HG03342 (cell line): ENCODE results near the gene ABCC9.
"Not testable (repeated sequence)": the region's sequence is repeated elsewhere in the genome, so short reads cannot be mapped to it uniquely, and the experiment has no call there.

Source experiments
- ATAC-seq: cut with Tn5 transposase; IDR thresholded peaks from one replicate; pipeline ENCODE4 v1.9.1; 2021; ENCODE audit warnings: mild to moderate bottlenecking, moderate library complexity; ENCODE audit not compliant: unreplicated experiment

The ABCC9 gene

DNA sequence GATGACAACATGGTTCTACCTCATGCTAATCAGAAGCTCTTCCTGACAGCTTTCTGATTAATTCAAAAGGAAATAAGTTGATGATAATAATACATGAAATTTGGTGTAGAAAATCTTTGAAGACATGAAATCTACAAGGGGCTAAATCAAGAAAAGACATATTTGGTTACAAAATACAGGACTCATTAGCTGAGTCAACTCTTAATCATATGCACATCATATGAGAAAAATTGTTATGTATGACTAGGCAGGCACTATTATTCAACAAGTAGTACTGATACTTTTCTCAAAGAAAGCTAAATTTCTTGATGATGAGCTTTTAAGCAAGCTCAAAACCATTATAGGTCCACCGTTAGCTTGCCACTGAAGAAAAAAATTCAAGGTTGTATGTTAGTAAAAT, 7.1 kb downstream of the ABCC9 start:
- no peak for ATAC-seq

DNA sequence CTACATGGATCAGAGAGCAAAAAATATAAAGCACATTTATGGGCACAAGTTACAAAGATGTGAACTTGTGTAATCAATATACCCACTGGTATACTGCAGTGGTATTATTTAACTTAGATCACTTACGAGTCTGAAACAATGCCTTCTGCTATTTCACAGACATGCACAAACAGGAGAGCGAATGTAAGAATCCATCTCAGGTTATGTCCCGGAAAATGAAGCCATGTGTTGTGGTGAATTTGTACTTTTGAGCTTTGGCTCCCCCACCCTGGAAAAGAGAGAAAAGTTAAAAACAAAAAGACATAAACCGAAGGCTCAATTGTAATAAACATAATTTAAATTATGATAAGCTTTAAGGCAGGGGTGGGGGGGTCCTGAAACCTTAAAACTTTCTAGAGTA, 7.6 kb downstream of the ABCC9 start:
- ATAC-seq, result no peak

DNA sequence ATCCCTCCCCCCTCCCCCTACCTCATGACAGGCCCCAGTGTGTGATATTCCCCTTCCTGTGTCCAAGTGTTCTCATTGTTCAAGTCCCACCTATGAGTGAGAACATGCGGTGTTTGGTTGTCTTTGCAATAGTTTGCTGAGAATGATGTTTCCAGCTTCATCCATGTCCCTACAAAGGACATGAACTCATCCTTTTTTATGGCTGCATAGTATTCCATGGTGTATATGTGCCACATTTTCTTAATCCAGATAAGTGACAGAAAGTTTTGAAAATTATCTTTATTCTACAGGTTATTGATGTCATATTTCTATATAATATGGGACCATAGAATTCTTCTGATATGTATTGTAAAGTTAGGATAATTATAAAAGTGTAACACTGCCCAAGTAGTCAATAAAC, 11.3 kb downstream of the ABCC9 start:
- ATAC-seq, result not testable (repeated sequence)

DNA sequence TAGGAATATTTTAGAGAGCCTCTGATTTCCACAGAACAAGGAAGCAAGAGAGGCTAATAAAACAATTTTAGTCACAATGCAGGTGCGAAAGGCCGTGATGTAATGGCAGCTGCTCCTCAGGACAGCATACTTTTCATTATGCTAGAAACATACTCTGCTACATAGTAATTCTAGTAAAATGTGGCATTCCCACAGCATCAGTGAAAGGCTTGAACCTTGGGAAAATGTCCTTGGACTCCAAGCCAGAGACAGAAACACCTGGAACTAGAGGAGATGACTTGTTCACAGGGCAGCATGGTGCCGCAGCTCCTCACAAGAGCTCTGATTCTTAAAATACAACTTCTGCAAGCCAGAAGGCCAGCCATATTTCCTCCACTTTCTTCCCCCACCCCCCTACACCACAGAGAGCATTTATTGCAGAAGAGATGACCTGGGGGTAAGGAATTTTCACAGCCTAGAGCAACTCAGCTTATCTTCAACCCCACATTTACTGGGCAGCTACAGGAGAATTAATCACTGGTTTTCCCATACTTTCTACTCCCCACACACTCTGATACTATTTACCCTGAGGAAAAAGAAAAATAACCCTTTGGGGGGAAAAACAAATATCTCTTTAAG, 15.8 kb downstream of the ABCC9 start:
- ATAC-seq, result no peak

DNA sequence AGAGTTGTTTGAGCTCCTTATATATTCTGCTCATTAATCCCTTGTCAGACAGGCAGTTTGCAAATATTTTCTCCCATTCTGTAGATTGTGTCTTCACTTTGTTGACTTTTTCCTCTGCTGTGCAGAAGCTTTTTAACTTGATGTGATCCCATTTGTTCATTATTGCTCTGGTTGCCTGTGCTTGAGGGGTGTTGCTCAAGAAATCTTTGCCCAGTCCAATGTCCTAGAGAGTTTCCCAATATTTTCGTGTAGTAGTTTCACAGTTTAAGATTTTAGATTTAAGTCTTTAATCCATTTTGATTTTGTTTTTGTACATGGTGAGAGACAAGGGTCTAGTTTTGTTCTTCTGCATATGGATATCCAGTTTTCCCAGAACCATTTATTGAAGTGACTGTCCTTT, 19.8 kb downstream of the ABCC9 start:
- ATAC-seq, result no peak

DNA sequence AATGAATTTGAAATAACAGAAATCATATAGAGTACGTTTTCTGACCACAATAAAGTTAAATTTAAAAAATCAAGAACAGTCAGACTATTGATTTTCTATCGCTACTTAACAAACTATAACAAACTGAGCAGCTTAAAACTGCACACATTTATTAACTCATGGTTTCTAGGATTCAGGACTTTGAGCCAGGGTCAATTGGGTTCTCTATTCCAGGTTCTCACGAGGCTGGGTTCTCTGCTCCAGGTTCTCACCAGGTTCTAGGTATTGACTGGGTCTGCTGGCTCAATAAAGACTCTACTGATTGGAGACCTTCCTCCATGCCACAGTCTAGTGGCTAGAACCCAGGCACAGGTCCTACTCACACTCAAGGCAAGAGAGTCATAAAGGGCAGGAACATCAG, 22.8 kb downstream of the ABCC9 start:
- ATAC-seq, result no peak

DNA sequence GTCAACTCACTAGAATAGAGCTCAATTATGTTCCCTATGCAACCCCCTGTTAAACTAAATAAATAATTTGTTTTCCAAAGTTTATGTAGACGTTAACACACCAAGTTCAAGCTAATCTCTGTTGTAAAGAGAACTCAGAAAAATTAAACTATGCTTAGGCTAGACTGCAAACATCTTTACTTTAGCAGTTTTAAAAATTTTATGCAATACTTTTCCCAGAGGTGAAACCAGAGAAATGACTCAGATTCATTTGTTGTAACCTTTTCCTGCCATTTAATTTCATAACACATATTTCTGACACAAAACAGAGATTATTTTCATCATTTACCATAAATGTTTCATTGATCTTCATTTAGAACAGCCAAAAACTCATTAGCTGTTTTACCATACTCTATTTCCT, 27.4 kb downstream of the ABCC9 start:
- ATAC-seq, result no peak

DNA sequence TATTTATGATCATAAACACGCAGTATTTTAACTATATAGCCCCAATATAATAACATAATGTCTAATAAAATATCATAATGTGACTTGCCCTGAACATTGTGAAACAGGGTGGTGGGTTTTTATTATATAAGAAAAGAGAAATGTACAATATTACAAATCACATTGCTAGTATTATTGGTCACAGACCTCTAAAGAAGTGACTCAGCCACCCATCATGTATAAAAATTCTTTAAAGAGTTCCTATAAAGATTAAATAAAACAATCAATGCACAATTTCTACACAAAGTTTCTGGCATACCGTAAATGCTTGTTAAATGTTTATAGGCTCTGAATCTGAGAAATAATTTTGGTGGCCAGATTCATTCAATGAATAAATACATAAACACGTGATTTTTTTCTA, 28.9 kb downstream of the ABCC9 start:
- no peak for ATAC-seq

DNA sequence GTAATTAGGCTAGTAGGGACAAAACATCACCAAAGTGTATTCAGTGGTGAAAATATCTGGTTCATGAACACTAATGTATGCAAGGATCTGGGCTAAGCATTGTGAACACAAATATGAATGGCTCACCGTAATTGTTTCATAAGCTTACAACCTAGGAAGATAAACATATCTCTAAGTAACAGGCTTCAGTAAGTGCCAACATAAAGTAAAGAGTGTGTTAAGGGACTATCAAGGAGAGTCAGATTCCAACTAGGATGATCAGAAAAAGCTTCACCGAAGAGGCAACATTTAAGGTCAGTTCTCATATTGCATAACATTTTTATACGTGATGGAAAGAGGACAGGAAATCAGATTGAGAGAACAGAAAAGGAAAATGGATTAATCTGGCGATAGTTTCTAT, 29.4 kb downstream of the ABCC9 start:
- ATAC-seq, result no peak

DNA sequence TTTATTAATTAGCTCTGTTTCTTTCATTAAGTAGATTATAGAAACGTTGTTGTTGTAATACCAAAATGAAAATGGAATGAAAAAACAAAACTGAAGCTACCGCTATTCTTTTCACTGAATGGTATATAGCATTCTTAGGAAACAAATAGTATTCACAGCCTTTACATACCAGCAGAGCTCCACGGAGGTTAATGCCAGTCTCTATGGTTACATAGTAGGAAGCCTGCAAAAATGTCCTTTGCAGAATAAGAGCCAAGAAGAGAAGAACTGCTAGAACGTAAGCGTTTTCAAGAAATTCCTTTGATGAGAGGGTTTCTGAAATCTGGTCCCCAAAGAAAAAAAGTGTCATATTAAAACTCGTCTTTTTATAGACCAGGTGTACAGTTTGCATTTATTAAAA, 30.6 kb downstream of the ABCC9 start:
- no peak for ATAC-seq

DNA sequence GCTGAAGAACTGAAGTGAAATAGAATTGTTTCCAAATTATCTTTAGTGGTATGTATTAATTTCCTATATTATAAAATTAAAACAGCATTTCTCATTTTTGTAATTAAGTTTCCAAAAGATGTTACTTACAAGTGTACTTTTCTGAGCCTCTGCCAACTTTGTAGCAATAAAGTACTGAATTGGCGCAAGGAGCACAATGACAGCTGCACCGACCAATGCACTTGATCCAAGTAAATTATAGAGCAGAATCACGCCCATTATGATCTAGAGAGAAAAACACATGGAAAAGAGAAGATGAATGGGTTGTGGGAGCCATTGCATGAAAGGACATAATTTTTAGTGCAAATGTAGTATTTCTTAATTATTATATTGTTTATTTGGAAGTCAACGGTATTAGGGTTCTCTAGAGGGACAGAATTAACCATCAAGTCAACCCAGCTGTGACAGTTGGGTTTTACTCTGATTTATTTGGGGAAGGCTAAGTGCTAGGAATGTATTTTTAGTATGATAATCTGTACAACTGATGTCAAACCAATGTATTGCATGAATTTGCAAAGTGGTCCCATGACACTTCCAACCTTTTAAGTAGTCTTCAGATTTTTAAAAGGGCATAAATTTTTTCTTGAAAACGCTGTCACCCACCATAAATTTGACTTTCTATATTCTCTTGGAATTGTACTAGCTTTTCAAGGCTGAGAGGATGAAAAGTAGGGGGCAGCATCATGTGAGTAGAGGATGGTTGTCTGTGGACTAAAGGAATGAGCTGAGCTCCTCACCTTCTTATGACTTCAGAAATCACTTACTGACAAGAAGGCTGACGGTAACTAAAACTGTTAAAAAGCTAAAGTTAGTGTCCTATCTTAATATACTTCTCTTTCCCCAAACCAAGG, 33.0 kb downstream of the ABCC9 start:
- ATAC-seq, result no peak

DNA sequence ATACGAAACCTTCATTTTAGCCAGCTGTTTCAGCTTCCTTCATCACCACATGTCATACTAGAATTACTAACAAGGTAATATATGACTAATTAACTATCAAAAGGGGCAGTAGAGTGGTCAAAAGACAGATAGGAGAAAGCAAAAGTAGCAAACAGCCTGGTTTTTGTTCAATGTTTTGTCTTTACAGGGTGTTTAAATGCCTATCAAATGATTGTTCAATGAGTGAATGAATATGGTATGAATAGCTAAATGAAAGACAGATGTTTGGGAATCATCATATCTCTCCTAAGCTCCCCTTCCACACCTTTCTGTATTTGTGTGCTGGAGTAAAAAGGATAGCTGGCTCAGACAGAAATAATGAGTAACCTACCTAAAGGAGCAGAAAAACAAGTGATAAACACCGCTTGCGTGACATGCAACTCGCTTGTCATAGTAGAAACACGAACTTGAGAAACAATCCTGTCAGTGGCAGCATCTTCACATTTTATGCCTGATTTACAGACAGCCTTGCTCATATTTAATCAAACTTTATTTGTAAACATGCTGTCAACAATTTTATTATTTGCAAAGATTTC, 34.2 kb downstream of the ABCC9 start:
- ATAC-seq, result peak; percentile 96

DNA sequence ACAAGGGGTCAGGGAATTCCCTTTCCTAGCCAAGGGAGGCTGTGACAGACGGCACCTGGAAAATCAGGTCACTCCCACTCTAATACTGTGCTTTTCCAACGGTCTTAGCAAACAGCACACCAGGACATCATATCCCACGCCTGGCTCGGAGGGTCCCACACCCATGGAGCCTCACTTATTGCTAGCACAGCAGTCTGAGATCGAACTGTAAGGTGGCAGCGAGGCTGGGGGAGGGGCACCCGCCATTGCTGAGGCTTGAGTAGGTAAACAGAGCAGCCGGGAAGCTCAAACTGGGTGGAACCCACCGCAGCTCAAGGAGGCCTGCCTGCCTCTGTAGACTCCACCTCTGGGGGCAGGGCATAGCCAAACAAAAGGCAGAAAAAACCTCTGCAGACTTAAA, 41.7 kb downstream of the ABCC9 start:
- not testable (repeated sequence) for ATAC-seq

DNA sequence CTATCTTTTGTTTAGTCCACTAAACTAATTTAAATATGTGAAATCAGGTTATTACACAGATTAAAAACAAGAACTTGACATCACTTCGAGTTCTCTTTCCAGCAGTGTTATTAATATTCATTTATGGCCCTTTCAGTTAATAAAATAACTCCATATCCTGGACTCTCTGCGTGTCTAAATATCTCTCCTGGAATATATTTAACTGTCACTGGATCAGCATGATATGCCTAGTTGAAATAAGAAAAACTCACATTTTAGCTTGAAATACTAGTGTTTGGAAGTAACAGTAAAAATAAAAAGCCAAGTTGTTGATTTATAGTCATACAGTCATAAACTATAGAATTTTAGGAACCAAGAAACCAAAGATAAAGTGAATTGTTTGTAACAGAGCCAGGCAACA, 45.6 kb downstream of the ABCC9 start:
- ATAC-seq, result no peak

DNA sequence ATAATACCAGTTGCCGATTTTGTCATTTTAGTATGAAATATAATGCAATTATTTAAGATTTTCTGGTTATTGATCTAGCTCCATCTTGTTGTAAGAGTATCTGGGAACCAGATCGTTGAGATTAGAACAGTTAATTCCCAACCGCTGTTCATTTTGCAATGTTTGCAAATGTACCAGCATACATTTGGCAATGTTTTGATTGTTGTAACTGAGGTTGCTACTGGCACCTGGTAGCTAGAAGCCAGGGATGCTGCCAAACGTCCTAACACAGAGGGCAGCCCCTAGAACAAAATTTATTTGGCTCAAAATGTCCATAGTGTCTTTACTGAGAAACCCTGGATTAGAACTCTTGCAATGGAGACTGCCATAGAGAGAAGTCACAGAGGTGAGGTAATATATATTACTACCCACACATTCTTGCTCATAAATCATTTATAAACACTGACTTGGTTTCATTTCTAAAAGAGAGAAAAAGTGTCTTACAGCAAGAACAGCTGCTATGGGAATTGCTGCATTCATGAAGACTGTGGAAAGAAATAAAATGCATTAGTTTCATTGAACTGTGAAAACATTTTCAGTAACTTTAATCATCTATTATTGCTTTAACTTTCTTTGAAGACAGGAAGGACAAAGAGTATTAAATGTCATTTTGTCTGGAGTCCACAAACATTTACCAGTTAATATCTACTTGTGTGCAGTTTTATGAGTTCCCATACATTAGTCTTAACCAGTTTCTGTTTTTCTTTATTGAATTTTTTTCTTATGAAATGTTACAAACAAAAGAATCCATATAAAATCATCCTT, 46.2 kb downstream of the ABCC9 start:
- ATAC-seq, result no peak

DNA sequence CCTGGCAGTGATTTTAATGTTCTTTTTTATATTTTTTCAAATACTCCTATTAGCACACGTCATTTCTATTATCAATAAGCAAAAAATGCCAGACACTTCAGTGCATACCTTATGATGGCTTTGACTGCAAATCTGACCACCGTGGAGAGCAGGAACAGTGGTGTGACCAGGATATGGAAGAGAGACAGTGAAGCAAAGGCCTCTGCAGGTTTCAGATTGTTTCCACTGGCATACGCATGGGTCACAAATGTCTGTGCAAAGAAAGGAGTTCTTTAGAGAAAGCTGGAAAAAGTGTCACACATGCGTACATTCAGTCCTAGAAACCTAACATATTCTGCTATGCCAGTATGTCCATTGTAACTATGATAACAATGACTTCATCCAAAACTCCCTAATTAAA, 47.3 kb downstream of the ABCC9 start:
- ATAC-seq, result no peak

DNA sequence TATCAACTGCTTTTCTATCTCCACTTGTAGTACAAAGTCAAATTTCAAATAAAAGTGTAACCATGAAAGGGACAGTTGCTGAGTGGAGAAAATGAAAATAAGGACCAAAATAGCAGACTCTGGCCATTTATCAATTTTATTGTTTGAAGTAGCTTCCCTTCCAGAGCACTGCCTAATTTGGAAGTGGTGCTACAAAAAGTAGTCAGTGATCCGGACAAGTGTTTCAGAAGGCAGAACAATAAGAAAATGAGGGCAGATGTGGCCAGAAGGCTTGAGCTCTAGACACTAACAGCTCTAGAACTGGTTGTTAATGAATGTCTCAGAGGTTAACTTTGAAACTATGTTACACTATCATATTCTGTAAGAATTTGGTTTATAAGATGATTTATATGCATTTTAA, 48.9 kb downstream of the ABCC9 start:
- no peak for ATAC-seq

DNA sequence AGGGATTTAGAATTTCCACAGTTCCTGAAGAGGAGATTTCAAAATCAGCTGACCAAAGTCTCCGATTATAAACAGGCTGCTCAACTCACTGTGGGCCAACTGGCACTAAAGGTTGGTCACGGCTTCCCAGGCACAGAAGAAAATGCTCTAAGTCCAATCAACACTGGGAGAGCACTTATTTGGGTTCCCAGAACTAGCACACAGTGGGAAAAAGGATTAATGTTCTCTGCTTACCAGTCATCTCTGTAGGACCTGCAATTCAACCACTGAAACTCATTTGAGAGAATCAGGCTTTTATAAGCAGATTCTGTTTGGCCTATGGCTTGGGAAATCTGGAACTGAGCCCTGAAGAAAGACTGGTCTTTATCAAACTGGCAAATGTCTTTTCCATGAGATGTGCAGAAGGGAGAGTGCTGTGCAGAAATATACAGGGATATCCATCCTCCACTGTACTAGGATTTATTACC, 49.4 kb downstream of the ABCC9 start:
- ATAC-seq, result no peak

DNA sequence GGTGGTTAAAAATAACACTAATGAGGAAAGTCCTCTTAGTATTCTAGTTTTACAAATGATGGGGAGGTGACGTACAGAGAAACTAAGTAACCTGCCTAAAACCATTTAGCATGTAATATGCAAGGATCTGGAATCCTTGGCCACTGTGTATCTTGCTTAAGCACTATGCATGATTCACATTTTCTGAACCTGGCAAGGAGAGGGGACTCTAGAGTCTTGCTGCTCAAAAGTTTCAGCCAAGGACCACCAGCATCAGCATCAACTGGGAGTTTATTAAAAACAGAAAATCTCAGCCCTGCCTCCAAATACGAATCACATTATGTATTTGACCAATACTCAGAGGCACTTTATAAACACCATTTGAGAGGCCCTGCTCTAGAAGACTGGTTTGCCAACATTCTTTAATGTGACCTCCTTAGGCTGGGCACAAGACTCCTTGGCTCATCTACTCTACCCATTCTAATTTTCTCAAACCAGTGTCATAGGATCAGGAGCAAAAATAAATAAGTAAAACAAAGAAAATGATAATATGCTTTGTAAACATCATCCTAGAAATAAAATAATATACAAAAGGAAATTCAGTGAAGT, 52.9 kb downstream of the ABCC9 start:
- ATAC-seq, result no peak

DNA sequence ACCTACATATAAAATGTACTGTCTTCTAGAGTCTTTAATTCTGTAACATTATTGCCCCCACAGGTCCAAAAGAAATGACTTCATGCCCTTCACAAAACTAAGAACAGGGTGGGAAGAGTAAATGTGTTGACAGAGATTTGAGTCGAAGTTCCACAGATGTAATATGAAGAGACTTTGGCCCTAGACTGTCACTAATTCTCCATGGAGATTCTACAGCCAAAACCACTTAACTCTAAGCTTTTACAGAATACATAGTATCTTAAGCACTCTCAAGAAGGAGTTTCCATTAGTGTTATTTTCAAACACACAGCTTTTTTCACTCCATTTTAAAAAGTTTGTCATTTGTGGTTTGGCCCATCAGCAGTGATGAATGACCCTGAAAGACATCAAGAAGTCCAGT, 56.3 kb downstream of the ABCC9 start:
- no peak for ATAC-seq

DNA sequence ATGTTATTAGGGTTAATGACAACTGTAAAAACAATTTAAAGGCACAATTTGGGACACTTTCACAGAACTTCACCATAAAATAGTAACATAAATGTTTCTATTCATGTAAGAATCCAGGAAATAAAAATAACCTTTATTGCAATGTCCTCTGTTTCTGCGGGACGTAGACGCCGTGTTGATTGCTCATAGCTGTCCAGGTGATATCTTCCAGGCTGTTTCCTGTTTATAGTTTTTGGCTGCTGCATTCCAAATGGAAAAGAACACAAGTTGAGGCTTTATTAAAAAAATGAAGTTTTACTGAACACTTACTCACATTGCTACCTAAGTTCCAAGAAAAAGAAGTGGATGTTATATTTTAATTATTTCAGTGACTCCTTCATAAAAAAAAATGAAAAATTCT, 58.6 kb downstream of the ABCC9 start:
- ATAC-seq, result no peak
